A549 (cell line): ENCODE results near the gene FERMT1.

ENCODE experiments used
- BHLHE40 ChIP-seq: IDR thresholded peaks from 2 replicates; pipeline ENCODE4 v1.6.1; 2012; ENCODE audit warnings: low read depth, low read length, inconsistent platforms
- CTCF ChIP-seq: fragments of >200 bp; sonication (Bioruptor Twin); formaldehyde crosslinking; IDR thresholded peaks from 3 replicates; pipeline ENCODE4 v1.5.1; 2016
- FOXS1 ChIP-seq: fragments of 250-450 bp; sonication (Bioruptor Pico); IDR thresholded peaks from 2 replicates; pipeline ENCODE4 v1.5.0; 2020; ENCODE audit warnings: mild to moderate bottlenecking, moderate library complexity
- HOXB5 ChIP-seq: fragments of 250-450 bp; sonication (Bioruptor Pico); IDR thresholded peaks from 2 replicates; pipeline ENCODE4 v1.5.0; 2020; ENCODE audit warnings: mild to moderate bottlenecking, moderate library complexity
- PBX3 ChIP-seq: IDR thresholded peaks from 2 replicates; pipeline ENCODE4 v1.6.1; 2012
- POLR2A ChIP-seq: IDR thresholded peaks from 2 replicates; pipeline ENCODE4 v1.6.1; 2012; ENCODE audit warnings: mild to moderate bottlenecking, low read length
- RAD21 ChIP-seq, 2 experiments: fragments of >200 bp in 1 of 2; sonication (Bioruptor Twin) in 1 of 2; formaldehyde crosslinking in 1 of 2; IDR thresholded peaks in 1 of 2; conservative IDR thresholded peaks in 1 of 2; 2 replicates in 1 of 2; 3 replicates in 1 of 2; pipeline ENCODE4 v1.6.1; 2012 to 2018; ENCODE audit warnings: inconsistent platforms in 1 of 2
- SMC3 ChIP-seq: fragments of >200 bp; sonication (Bioruptor Twin); formaldehyde crosslinking; IDR thresholded peaks from 3 replicates; pipeline ENCODE4 v1.6.1; 2018; ENCODE audit warnings: inconsistent platforms

GRCh38 chr20:6091661-6092060 lies 31.2 kb downstream of the FERMT1 start:
- TF ChIP-seq HOXB5 (CRISPR knock-in tag) (no peak), CTCF (no peak), FOXS1 (CRISPR knock-in tag) (no peak), RAD21 (conservative IDR thresholded peaks at IDR 0.05 in 1 of 2, IDR thresholded peaks at IDR 0.05 in 1 of 2) (no peak), SMC3 (no peak), POLR2A (no peak), PBX3 (no peak), BHLHE40 (no peak)
